CD4-positive, alpha-beta T cell treated with Interleukin-6 for 4 hours (primary cell): Measurements from ENCODE around the gene C6orf62.
A peak's percentile ranks its signal among the peaks of the same experiment; 100 is the strongest.
"Not testable (repeated sequence)": the region's sequence is repeated elsewhere in the genome, so short reads cannot be mapped to it uniquely, and the experiment has no call there.

Experiments
- DNase-seq: peaks from one replicate; pipeline ENCODE4 v3.0.0-alpha.2; 2020; ENCODE audit warnings: mixed read lengths

The C6orf62 gene

GRCh38 chr6:24719125-24719971 lies at the start of gene C6orf62:
TSS of gene C6orf62 (minus strand) at chr6:24719154. CDS start at chr6:24718668, 486 bp downstream.
- DNase-seq = peak; percentile 44

- no peak for DNase-seq
Measured at GRCh38 chr6:24768361-24768760, 49.4 kb upstream of the C6orf62 start.

GRCh38 chr6:24766680-24767462 lies 47.9 kb upstream of the C6orf62 start:
- DNase-seq = no peak

- not testable (repeated sequence) for DNase-seq
Measured at GRCh38 chr6:24765968-24766367, 47.0 kb upstream of the C6orf62 start.

GRCh38 chr6:24764833-24765828 lies 46.2 kb upstream of the C6orf62 start:
- not testable (repeated sequence) for DNase-seq

- DNase-seq = no peak
Measured at GRCh38 chr6:24763578-24763977, 44.6 kb upstream of the C6orf62 start.

- DNase-seq = no peak
Measured at GRCh38 chr6:24761851-24762250, 42.9 kb upstream of the C6orf62 start.

GRCh38 chr6:24761193-24761835 lies 42.4 kb upstream of the C6orf62 start:
- no peak for DNase-seq

- DNase-seq = no peak
Measured at GRCh38 chr6:24760210-24760609, 41.3 kb upstream of the C6orf62 start.

GRCh38 chr6:24759718-24760117 lies 40.8 kb upstream of the C6orf62 start:
- DNase-seq = no peak

- DNase-seq = no peak
Measured at GRCh38 chr6:24757611-24758010, 38.7 kb upstream of the C6orf62 start.

- DNase-seq = no peak
Measured at GRCh38 chr6:24755279-24755678, 36.3 kb upstream of the C6orf62 start.

- DNase-seq = not testable (repeated sequence)
Measured at GRCh38 chr6:24754378-24754777, 35.4 kb upstream of the C6orf62 start.

- no peak for DNase-seq
Measured at GRCh38 chr6:24753545-24753944, 34.6 kb upstream of the C6orf62 start.

GRCh38 chr6:24752917-24753492 lies 34.1 kb upstream of the C6orf62 start:
- DNase-seq = no peak

- no peak for DNase-seq
Measured at GRCh38 chr6:24752503-24752902, 33.5 kb upstream of the C6orf62 start.

GRCh38 chr6:24750878-24751277 lies 31.9 kb upstream of the C6orf62 start:
- not testable (repeated sequence) for DNase-seq

- DNase-seq = no peak
Measured at GRCh38 chr6:24749297-24749696, 30.3 kb upstream of the C6orf62 start.

- DNase-seq = no peak
Measured at GRCh38 chr6:24744911-24745310, 26.0 kb upstream of the C6orf62 start.

GRCh38 chr6:24743944-24744335 lies 25.0 kb upstream of the C6orf62 start:
- DNase-seq = no peak

- DNase-seq = peak; percentile 9
Measured at GRCh38 chr6:24743265-24743943, 24.4 kb upstream of the C6orf62 start.
